Mucosa of descending colon (tissue), 3 donors: Measurements from ENCODE around the gene PGLYRP2. TPM values are rescaled to one million over a fixed set of nuclear protein-coding genes. Genes with fewer than 3 reads are reported as not detected.

ENCODE experiments used
- ATAC-seq: fragments of 200-7000 bp; cut with Tn5 transposase; one replicate; pipeline ENCODE4 v1.9.1; 2020; ENCODE audit warnings: mild to moderate bottlenecking, moderate library complexity
- DNase-seq, 3 donors: peaks; one replicate each; pipeline ENCODE4 v3.0.0-alpha.2; 2020
- H3K36me3 ChIP-seq: fragments of 200-600 bp; one replicate; pipeline ENCODE4 v1.8.0; 2021; ENCODE audit warnings: low read depth, mild to moderate bottlenecking
- H3K4me1 ChIP-seq: fragments of 200-600 bp; one replicate; pipeline ENCODE4 v1.8.0; 2021; ENCODE audit warnings: low read depth, mild to moderate bottlenecking
- H3K4me3 ChIP-seq: fragments of 200-600 bp; one replicate; pipeline ENCODE4 v1.8.0; 2021; ENCODE audit warnings: mild to moderate bottlenecking
- H3K9me3 ChIP-seq: fragments of 200-600 bp; one replicate; pipeline ENCODE4 v1.8.0; 2021; ENCODE audit warnings: mild to moderate bottlenecking
- intact Hi-C, 2 donors: fragments of 100-400 bp; cut with DNase I in 1 of 2; cut with micrococcal nuclease in 1 of 2; formaldehyde crosslinking; loops; one replicate each; pipeline versions ENCODE4 v1.11.0 to v1.11.1; 2022; cut with DNase I, micrococcal nuclease
- total RNA-seq, 3 donors: library from RNA; stranded (reverse); fragmentation: NEBNext Ultra II Directional in 2 of 3; extraction: Animal tissue kit (Norgen Biotek cat#: 25700) in 2 of 3; gene quantifications; one replicate each; pipeline versions ENCODE4 v1.2.1 to v1.2.4, GENCODE V29; 2021 to 2023
- TF ChIP-seq, protein P1 (sequence below): fragments of 200-600 bp; IDR thresholded peaks from one replicate; pipeline ENCODE4 v1.8.0; 2022; ENCODE audit warnings: antibody characterized with exemption, mild to moderate bottlenecking
- donor health status: DM: no; HTN: no; CAD: no; lungs with moderate emphysema.
- donor health status: DM: no; HTN: no; CAD: no.
- donor health status: DM: no; HTN: yes; CAD: no.

The PGLYRP2 gene
- total RNA-seq, 3 donors from 2014 or later: not detected

DNA sequence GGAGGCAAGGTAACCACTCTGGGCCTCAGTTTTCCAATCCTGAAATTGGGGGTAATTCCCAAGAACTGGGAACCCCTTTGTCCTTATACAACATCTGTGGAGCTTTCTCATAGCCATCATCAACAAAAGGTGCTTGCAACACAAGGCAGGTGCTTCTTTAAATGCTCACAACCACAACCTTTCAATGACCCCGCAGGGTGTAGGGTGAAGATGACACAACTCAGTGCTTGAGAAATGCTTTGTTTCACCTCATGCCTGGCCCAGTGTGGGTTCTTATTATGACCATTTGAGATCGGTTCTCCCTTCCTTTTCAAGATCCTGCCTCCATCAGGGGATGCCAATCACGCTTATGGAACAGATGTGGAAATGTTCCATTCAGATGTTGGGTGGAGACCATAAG lies 38.0 kb downstream of the PGLYRP2 start:
- TF ChIP-seq, protein P1, sequence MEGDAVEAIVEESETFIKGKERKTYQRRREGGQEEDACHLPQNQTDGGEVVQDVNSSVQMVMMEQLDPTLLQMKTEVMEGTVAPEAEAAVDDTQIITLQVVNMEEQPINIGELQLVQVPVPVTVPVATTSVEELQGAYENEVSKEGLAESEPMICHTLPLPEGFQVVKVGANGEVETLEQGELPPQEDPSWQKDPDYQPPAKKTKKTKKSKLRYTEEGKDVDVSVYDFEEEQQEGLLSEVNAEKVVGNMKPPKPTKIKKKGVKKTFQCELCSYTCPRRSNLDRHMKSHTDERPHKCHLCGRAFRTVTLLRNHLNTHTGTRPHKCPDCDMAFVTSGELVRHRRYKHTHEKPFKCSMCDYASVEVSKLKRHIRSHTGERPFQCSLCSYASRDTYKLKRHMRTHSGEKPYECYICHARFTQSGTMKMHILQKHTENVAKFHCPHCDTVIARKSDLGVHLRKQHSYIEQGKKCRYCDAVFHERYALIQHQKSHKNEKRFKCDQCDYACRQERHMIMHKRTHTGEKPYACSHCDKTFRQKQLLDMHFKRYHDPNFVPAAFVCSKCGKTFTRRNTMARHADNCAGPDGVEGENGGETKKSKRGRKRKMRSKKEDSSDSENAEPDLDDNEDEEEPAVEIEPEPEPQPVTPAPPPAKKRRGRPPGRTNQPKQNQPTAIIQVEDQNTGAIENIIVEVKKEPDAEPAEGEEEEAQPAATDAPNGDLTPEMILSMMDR: no peak
- H3K36me3 ChIP-seq: no peaks in the 10 kb centered on the region
- no peaks in the 10 kb centered on the region for H3K9me3 ChIP-seq
- no peak overlapping the region for H3K4me3 ChIP-seq
- intact Hi-C loops: no loop called here
- ATAC-seq: no peak
- H3K4me1 ChIP-seq: no peaks in the 10 kb centered on the region
- DNase-seq: no peak

DNA sequence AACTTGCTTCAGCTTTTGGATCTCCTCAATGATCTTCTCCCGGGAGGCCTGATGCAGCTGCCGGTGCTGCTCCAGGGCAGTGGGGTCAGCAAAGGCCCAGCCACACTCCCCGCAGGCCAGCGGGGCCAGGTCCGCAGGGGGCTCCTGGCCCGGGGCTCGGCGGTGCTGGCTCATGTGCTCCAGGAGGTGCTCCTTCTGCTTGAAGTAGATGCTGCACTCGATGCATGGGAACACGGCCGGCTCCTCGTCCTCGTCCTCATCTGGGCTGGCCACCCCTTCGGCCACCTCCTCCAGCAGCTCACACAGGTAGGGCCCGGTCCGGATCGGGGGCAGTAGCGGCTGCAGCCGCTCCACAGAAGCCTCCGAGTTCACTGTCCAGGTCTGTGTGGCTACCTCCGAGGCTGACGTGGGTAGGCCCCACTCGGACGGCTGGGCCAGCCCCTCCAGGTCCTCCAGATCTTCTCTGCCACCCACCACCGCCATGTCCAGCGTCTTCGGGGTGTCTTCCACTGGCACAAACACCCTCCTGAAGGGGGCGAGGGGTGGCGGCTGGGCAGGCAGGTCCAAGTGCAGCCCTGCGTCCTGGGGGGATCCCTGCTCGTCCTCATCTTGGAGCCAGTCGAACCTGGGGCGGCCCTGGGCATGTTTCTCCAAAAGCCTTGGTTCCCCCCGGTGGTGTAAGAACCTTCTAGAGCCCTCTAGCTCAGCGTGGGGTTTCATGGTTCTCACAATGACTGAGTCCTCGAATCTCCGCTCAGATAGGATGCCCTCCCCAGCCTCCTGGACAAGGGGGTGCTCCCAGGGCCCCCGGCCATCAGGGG lies 39.3 kb downstream of the PGLYRP2 start:
- DNase-seq: no peak
- no peak for ATAC-seq
- Histone ChIP-seq H3K9me3 (no peaks in the 10 kb centered on the region), H3K4me1 (no peaks in the 10 kb centered on the region), H3K36me3 (no peaks in the 10 kb centered on the region), H3K4me3 (no peak overlapping the region)
- intact Hi-C loops: no loop called here
- TF ChIP-seq, protein P1: no peak

DNA sequence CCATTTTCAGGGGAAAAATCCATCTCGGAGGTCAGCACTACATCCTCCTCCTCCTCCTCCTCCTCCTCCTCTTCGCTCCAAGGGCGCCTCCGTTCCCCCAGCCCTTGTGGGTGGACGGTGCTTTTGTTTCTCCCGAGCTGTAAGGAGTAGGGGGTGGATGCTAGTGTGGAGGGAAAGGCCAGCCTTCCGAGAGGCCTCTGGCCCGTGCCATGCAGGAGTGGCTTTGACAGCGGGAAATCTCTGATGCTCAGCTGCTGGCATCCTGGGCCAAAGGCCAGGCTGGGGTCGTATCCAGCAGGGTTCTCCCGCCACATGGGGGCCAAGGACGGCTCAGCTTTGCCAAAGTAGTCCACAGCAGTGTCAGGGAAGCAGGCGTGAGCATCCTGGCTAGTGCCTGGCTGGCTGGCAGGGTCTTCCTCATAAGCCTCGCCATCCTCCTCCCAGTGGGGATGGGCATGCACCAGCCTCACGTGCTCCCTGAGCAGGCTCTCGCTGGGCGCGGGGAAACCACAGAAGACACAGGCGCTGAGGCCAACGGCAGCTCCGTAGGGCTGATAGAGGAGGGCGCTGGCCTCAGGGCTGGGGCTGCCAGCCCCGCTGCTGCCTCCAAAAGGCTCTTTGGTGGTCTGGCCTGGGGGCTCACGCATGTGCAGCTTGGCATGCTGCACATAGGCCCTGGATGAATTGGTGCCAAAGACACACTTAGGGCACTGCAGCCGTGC lies 40.1 kb downstream of the PGLYRP2 start:
- ATAC-seq (no peak), DNase-seq (no peak)
- Histone ChIP-seq H3K4me1 (no peaks in the 10 kb centered on the region), H3K4me3 (no peak overlapping the region), H3K36me3 (no peaks in the 10 kb centered on the region), H3K9me3 (no peaks in the 10 kb centered on the region)
- TF ChIP-seq, protein P1: no peak
- intact Hi-C loops: no loop called here

DNA sequence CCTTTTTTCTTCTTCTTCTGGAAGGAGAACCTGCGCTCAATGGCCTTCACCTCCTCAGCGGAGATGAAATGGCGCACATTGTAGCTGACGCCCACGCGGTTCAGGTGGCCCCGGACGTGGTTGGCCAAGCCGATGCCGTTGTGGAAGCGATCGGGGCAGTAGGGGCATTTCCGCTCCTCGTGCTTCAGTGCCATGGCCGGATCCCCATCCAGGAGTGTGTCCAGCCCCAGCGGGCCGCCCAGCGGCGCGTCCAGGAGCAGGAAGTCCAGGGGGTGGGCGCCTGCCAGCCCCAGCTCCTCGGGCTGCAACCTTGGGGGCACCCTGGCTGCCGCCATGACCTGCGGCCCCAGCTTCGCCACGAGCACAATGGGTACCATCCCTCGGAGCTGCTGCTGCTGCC lies 40.7 kb downstream of the PGLYRP2 start:
- DNase-seq (no peak), ATAC-seq (no peak)
- Histone ChIP-seq H3K36me3 (no peaks in the 10 kb centered on the region), H3K9me3 (no peaks in the 10 kb centered on the region), H3K4me1 (peaks cover 1% of the 10 kb centered on the region), H3K4me3 (no peak overlapping the region)
- intact Hi-C loops: no loop called here
- TF ChIP-seq, protein P1: no peak

DNA sequence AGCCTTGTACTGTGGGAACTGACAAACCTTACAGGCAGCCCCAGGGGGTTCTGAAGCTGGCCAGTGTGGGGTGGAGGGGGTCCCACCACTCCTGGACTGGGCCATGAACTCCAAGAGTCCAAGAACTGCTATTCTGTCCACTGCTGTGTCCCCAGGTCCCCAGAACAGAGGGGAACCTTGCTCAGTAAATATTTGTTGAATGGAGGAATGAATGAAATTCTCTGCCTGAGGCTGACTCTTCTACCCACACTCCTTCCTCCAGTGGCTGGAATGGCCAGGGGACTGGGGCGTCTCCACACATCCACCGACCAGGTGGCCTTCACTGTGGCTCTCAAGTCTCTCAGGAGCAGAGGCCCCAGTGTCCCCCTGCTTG lies 41.2 kb downstream of the PGLYRP2 start:
- Histone ChIP-seq H3K9me3 (no peaks in the 10 kb centered on the region), H3K4me1 (peaks cover 6% of the 10 kb centered on the region), H3K4me3 (no peak overlapping the region), H3K36me3 (no peaks in the 10 kb centered on the region)
- DNase-seq (no peak), ATAC-seq (no peak)
- intact Hi-C loops: no loop called here
- TF ChIP-seq, protein P1: no peak
